DND-41 (cell line): Measurements from ENCODE around the gene ZC3H4.
"Not testable (repeated sequence)": the region's sequence is repeated elsewhere in the genome, so short reads cannot be mapped to it uniquely, and the experiment has no call there.

Experiments used
- ATAC-seq: fragments of 200-7000 bp; cut with Tn5 transposase; 3 replicates; pipeline ENCODE4 v1.9.1; 2021; ENCODE audit warnings: low read depth; ENCODE audit not compliant: insufficient read depth
- DNase-seq: peaks from one replicate; pipeline ENCODE4 v3.0.0-alpha.2; 2020
- H2AFZ ChIP-seq: 2 replicates; pipeline ENCODE4 v1.6.0; 2012; ENCODE audit warnings: low read depth, low read length
- H3K27ac ChIP-seq: 2 replicates; pipeline ENCODE4 v1.5.1; 2012; ENCODE audit warnings: low read length, inconsistent platforms
- H3K27me3 ChIP-seq: fragments of 200-600 bp; sonication (generic); 2 replicates; pipeline ENCODE4 v1.6.0; 2012; ENCODE audit warnings: low read length, mild to moderate bottlenecking, inconsistent platforms; ENCODE audit not compliant: insufficient read depth, poor library complexity
- H3K36me3 ChIP-seq: 2 replicates; pipeline ENCODE4 v1.5.1; 2012; ENCODE audit warnings: low read length, inconsistent platforms; ENCODE audit not compliant: insufficient read depth
- H3K4me1 ChIP-seq: 2 replicates; pipeline ENCODE4 v1.5.1; 2012; ENCODE audit warnings: mild to moderate bottlenecking, low read length; ENCODE audit not compliant: insufficient read depth
- H3K4me2 ChIP-seq: 2 replicates; pipeline ENCODE4 v1.6.0; 2012; ENCODE audit warnings: mild to moderate bottlenecking, moderate library complexity, low read length, inconsistent platforms; ENCODE audit not compliant: insufficient read depth
- H3K4me3 ChIP-seq, 2 experiments: fragments of 200-600 bp in 1 of 2; shearing (Covaris generic) in 1 of 2; 2 replicates each; pipeline ENCODE4 v1.5.1; 2012 to 2016; ENCODE audit warnings: inconsistent platforms in 2 of 2, low read length in 2 of 2, mild to moderate bottlenecking in 2 of 2, low read depth in 1 of 2, moderate library complexity in 1 of 2
- H3K79me2 ChIP-seq: 2 replicates; pipeline ENCODE4 v1.6.0; 2012; ENCODE audit warnings: low read length, inconsistent platforms; ENCODE audit not compliant: insufficient read depth
- H3K9ac ChIP-seq: 2 replicates; pipeline ENCODE4 v1.6.0; 2012; ENCODE audit warnings: low read depth, mild to moderate bottlenecking, inconsistent platforms, low read length, moderate library complexity
- H3K9me3 ChIP-seq: 2 replicates; pipeline ENCODE4 v1.5.1; 2012; ENCODE audit warnings: low read length, moderate library complexity, mild to moderate bottlenecking, inconsistent platforms; ENCODE audit not compliant: insufficient read depth, severe bottlenecking
- H4K20me1 ChIP-seq: 2 replicates; pipeline ENCODE4 v1.6.0; 2012; ENCODE audit warnings: low read length; ENCODE audit not compliant: insufficient read depth
- EZH2 ChIP-seq: IDR thresholded peaks from 3 replicates; pipeline ENCODE4 v1.6.1; 2012; ENCODE audit warnings: borderline replicate concordance, low read depth, mild to moderate bottlenecking, moderate library complexity, low read length, inconsistent platforms; ENCODE audit not compliant: severe bottlenecking
- TF ChIP-seq, protein P1 (sequence below): IDR thresholded peaks from 2 replicates; pipeline ENCODE4 v1.5.1; 2012; ENCODE audit warnings: borderline replicate concordance, low read length, moderate library complexity, mild to moderate bottlenecking; ENCODE audit not compliant: poor library complexity, severe bottlenecking; ENCODE audit errors: extremely low read depth

ZC3H4 gene

DNA sequence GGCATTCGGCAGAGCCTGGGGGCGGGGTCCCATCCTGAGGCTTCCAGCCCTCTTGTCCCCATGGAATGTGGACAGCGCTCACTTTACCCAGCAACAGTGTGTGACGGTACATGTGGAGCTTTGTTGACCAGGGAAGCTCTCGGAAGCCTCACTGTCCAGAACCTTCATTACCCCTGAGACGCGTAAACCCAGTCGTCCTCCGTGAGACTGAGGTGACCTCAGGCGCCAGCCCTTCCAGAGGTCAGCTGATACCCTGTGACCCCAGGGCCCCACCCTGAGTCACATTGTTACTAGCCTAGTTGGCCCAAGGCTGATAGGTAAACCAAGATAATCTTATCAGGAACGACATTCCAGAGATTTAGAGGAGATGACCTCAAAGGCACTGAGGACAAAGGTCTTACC is 55.0 kb downstream of the ZC3H4 start:
- Histone ChIP-seq H4K20me1 (peaks cover 2% of the 10 kb centered on the region; the same call in 1 of the 2 replicates), H3K9me3 (no peaks in the 10 kb centered on the region), H3K4me3 (no peak overlapping the region), H3K79me2 (no peaks in the 10 kb centered on the region), H3K36me3 (peaks cover 1% of the 10 kb centered on the region; the same call in 1 of the 2 replicates), H3K4me2 (no peak overlapping the region), H3K27ac (no peak overlapping the region), H2AFZ (no peak overlapping the region), H3K9ac (no peak overlapping the region), H3K4me1 (no peaks in the 10 kb centered on the region), H3K27me3 (no peaks in the 10 kb centered on the region)
- TF ChIP-seq, protein P1, sequence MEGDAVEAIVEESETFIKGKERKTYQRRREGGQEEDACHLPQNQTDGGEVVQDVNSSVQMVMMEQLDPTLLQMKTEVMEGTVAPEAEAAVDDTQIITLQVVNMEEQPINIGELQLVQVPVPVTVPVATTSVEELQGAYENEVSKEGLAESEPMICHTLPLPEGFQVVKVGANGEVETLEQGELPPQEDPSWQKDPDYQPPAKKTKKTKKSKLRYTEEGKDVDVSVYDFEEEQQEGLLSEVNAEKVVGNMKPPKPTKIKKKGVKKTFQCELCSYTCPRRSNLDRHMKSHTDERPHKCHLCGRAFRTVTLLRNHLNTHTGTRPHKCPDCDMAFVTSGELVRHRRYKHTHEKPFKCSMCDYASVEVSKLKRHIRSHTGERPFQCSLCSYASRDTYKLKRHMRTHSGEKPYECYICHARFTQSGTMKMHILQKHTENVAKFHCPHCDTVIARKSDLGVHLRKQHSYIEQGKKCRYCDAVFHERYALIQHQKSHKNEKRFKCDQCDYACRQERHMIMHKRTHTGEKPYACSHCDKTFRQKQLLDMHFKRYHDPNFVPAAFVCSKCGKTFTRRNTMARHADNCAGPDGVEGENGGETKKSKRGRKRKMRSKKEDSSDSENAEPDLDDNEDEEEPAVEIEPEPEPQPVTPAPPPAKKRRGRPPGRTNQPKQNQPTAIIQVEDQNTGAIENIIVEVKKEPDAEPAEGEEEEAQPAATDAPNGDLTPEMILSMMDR: no peak
- TF ChIP-seq EZH2: no peak
- DNase-seq: no peak
- ATAC-seq: no peak

DNA sequence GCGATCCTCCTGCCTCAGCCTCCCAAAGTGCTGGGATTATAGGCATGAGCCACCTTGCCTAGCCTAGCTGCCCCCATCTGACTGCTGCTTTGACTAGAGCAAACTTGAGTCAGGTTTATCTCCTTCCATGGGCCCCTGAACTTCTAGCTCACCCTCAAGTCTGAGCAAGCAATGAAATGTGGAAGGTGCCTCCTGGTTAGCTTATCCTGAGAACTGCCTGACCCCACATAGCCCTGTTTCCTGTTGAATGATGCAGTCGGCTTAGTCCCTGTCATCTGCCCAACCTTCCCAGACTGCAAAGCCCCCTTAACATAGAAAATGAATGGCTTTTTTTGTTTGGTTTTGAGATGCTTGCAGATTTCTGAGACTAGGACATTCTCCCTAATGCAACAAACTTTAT is 56.2 kb downstream of the ZC3H4 start:
- Histone ChIP-seq H3K4me3 (no peak overlapping the region), H3K9me3 (no peaks in the 10 kb centered on the region), H3K36me3 (no peaks in the 10 kb centered on the region), H4K20me1 (no peaks in the 10 kb centered on the region), H3K27me3 (no peaks in the 10 kb centered on the region), H3K79me2 (no peaks in the 10 kb centered on the region), H3K4me1 (no peaks in the 10 kb centered on the region), H2AFZ (no peak overlapping the region), H3K4me2 (no peak overlapping the region), H3K27ac (no peak overlapping the region), H3K9ac (no peak overlapping the region)
- TF ChIP-seq EZH2: no peak
- ATAC-seq (no peak), DNase-seq (no peak)

- H3K4me1 ChIP-seq: no peaks in the 10 kb centered on the region
- DNase-seq: no peak
- no peak overlapping the region for H3K4me3 ChIP-seq
- no peaks in the 10 kb centered on the region for H3K79me2 ChIP-seq
- TF ChIP-seq EZH2: no peak
- TF ChIP-seq, protein P1: no peak
- H3K27me3 ChIP-seq: no peaks in the 10 kb centered on the region
- no peak overlapping the region for H3K9ac ChIP-seq
- no peak for ATAC-seq
- no peaks in the 10 kb centered on the region for H3K36me3 ChIP-seq
- H4K20me1 ChIP-seq: no peaks in the 10 kb centered on the region
- no peak overlapping the region for H3K4me2 ChIP-seq
- no peaks in the 10 kb centered on the region for H3K9me3 ChIP-seq
- no peak overlapping the region for H3K27ac ChIP-seq
- H2AFZ ChIP-seq: no peak overlapping the region
Measured at GRCh38 chr19:47056411-47056810, 57.2 kb downstream of the ZC3H4 start.

- H3K4me3 ChIP-seq, H3K9ac ChIP-seq: not testable (repeated sequence)
Measured at GRCh38 chr19:47050562-47050961, 63.0 kb downstream of the ZC3H4 start.

More at GRCh38 chr19:47050562-47050961, 63.0 kb downstream of the ZC3H4 start:
- Histone ChIP-seq H3K79me2 (peaks cover 28% of the 10 kb centered on the region), H3K4me1 (peaks cover 24% of the 10 kb centered on the region)
- H3K9me3 ChIP-seq, ATAC-seq, H3K27ac ChIP-seq, H3K36me3 ChIP-seq, H2AFZ ChIP-seq, H4K20me1 ChIP-seq, H3K4me2 ChIP-seq, DNase-seq, H3K27me3 ChIP-seq: not testable (repeated sequence)
